ENCODE data around the gene NPEPL1. TPM values are rescaled to one million over a fixed set of nuclear protein-coding genes. Genes with fewer than 3 reads are reported as not detected.

The NPEPL1 gene
- total RNA-seq, 1 donor from 2014 or later, result 43.2 TPM

- Mint-ChIP-seq H3K4me3 (ENCODE audit: unreplicated experiment) (no peak overlapping the region), H3K36me3 (ENCODE audit: unreplicated experiment) (peaks cover 27% of the 10 kb centered on the region), H3K4me1 (ENCODE audit: low read depth, unreplicated experiment) (peaks cover 3% of the 10 kb centered on the region), H3K9me3 (ENCODE audit: unreplicated experiment) (no peaks in the 10 kb centered on the region), H3K27ac (ENCODE audit: unreplicated experiment) (no peak overlapping the region), H3K27me3 (ENCODE audit: unreplicated experiment) (peaks cover 6% of the 10 kb centered on the region)
- no peak for DNase-seq
- TF ChIP-seq, protein P1, sequence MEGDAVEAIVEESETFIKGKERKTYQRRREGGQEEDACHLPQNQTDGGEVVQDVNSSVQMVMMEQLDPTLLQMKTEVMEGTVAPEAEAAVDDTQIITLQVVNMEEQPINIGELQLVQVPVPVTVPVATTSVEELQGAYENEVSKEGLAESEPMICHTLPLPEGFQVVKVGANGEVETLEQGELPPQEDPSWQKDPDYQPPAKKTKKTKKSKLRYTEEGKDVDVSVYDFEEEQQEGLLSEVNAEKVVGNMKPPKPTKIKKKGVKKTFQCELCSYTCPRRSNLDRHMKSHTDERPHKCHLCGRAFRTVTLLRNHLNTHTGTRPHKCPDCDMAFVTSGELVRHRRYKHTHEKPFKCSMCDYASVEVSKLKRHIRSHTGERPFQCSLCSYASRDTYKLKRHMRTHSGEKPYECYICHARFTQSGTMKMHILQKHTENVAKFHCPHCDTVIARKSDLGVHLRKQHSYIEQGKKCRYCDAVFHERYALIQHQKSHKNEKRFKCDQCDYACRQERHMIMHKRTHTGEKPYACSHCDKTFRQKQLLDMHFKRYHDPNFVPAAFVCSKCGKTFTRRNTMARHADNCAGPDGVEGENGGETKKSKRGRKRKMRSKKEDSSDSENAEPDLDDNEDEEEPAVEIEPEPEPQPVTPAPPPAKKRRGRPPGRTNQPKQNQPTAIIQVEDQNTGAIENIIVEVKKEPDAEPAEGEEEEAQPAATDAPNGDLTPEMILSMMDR (IDR thresholded peaks at IDR 0.05; ENCODE audit: partially characterized antibody, unreplicated experiment), result no peak
These were observed 11.3 kb downstream of the NPEPL1 start for GRCh38 chr20:58703765-58704371.

DNA sequence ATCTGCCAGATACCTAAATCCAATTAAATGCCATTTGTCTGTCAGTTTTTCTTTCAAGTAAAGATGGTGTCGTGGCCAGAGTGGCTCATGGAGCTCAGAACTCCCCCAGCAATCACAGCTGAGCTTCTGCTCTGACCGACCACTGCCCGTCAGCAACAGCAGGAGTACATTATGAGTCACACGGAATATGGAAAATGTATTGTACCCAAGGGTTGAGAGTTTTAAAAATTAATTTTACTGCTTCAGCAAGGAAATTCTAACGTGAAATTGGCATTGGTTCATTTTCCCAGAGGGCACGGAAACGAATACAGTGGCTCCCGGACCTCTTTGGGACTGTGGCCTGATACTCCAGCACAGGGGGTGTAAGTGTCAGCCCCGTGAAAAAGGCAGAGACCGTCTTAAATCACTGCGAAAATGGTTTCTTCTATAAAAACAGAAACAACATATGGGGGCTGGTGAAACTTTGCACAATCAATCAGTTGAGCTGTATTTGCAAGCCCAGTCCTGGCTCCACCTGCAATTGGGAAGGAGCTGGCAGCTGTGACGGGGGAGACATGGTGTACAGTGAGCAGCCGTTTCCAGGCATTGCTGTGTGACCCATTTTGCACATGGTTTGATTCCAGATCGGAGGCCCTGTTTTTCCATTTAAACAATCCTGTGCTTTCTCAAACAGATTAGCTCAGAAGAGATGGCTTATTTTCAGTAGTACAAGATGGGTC, 12.8 kb downstream of the NPEPL1 start:
- Mint-ChIP-seq H3K4me1 (ENCODE audit: low read depth, unreplicated experiment) (peaks cover 6% of the 10 kb centered on the region), H3K9me3 (ENCODE audit: unreplicated experiment) (no peaks in the 10 kb centered on the region), H3K27ac (ENCODE audit: unreplicated experiment) (no peak overlapping the region), H3K4me3 (ENCODE audit: unreplicated experiment) (no peak overlapping the region), H3K27me3 (ENCODE audit: unreplicated experiment) (peaks cover 5% of the 10 kb centered on the region), H3K36me3 (ENCODE audit: unreplicated experiment) (peaks cover 27% of the 10 kb centered on the region)
- TF ChIP-seq, protein P1 (IDR thresholded peaks at IDR 0.05; ENCODE audit: partially characterized antibody, unreplicated experiment), result no peak
- DNase-seq, result no peak

DNA sequence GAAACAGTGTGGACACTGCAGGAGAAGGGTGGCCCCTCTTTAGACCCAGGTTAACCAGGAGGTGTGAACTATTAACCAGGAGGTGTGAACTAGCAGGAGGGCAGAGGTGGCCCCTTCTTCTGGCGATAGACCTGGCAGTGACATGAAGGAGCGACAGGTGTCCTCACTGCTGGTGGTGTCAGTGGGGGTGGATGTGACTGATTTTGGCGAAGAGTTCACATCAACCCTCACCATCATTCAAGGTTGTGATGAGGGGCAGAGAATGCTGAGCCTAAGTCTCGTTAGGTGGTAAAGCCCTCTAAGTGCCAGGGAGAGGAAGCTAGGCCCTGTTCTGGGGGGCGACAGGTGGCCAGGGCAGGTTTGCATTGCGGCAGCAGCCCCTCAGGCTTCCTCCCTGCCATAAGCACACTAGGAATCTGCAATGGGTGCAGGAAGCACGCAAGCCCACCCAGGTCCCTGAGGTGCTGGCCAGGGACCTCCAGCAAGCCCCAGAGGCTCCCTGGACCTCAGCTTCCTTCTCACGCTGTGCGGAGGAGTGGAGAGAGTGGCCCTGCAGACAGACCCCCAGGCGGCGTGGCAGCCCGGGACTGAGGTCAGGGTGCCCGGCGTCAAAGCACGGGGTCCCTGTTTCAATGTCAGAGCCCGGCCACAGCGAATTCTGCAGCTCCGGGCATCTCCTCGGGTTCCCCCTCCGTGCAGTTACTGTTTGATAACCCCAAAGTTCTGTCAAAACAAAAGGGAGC, 13.7 kb downstream of the NPEPL1 start:
- H3K4me3 Mint-ChIP-seq (ENCODE audit: unreplicated experiment), result no peak overlapping the region
- no peak overlapping the region for H3K27ac Mint-ChIP-seq (ENCODE audit: unreplicated experiment)
- H3K36me3 Mint-ChIP-seq (ENCODE audit: unreplicated experiment), result peaks cover 27% of the 10 kb centered on the region
- DNase-seq, result no peak
- TF ChIP-seq, protein P1 (IDR thresholded peaks at IDR 0.05; ENCODE audit: partially characterized antibody, unreplicated experiment), result no peak
- peaks cover 4% of the 10 kb centered on the region for H3K27me3 Mint-ChIP-seq (ENCODE audit: unreplicated experiment)
- no peaks in the 10 kb centered on the region for H3K9me3 Mint-ChIP-seq (ENCODE audit: unreplicated experiment)
- H3K4me1 Mint-ChIP-seq (ENCODE audit: low read depth, unreplicated experiment), result peaks cover 6% of the 10 kb centered on the region

GRCh38 chr20:58706975-58707681, 14.5 kb downstream of the NPEPL1 start:
- H3K27me3 Mint-ChIP-seq (ENCODE audit: unreplicated experiment), result peaks cover 4% of the 10 kb centered on the region
- DNase-seq, result no peak
- H3K27ac Mint-ChIP-seq (ENCODE audit: unreplicated experiment), result no peak overlapping the region
- no peak overlapping the region for H3K4me3 Mint-ChIP-seq (ENCODE audit: unreplicated experiment)
- H3K36me3 Mint-ChIP-seq (ENCODE audit: unreplicated experiment), result peaks cover 27% of the 10 kb centered on the region
- peaks cover 10% of the 10 kb centered on the region for H3K4me1 Mint-ChIP-seq (ENCODE audit: low read depth, unreplicated experiment)
- TF ChIP-seq, protein P1 (IDR thresholded peaks at IDR 0.05; ENCODE audit: partially characterized antibody, unreplicated experiment), result no peak
- H3K9me3 Mint-ChIP-seq (ENCODE audit: unreplicated experiment), result no peaks in the 10 kb centered on the region
